ENCODE data around the gene CRTC1. TPM values are rescaled to one million over a fixed set of nuclear protein-coding genes. Genes with fewer than 3 reads are reported as not detected.

The CRTC1 gene
- total RNA-seq, 1 experiment from 2014 or later, result 19.0 TPM

DNA sequence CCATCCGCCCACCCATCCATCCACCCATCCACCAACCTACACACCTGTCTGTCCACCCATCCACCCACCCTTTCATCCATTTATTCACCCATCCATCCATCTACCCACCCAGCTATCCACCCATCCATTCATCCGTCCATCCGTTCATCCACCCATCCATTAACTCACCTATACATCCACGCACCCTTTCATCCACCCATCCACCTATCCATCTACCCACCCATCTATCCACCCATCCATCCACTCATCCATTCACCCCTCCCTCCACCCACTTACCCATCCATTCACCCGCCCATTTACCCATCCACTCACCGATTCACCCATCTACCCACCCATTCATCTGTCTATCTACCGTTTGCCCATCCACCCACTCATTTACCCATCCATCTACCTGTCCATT is 29.0 kb upstream of the CRTC1 start:
- no peak overlapping the region for H3K56ac ChIP-seq (ENCODE audit: insufficient read length, low read depth, low read length)
- H3K18ac ChIP-seq (ENCODE audit: insufficient read length, low read depth, low read length), result no peak overlapping the region
- no peak for TF ChIP-seq CTCF (conservative IDR thresholded peaks at IDR 0.05)
- no peaks in the 10 kb centered on the region for H4K20me1 ChIP-seq (ENCODE audit: control insufficient read depth, insufficient read depth, insufficient read length)
- no peak overlapping the region for H2BK120ac ChIP-seq (ENCODE audit: low read depth, low read length, poor library complexity, severe bottlenecking)
- no peak overlapping the region for H2BK12ac ChIP-seq (ENCODE audit: insufficient read length, low read depth, low read length)
- no peak overlapping the region for H3K23ac ChIP-seq (ENCODE audit: insufficient read length, low read depth, low read length)
- no peaks in the 10 kb centered on the region for H3K23me2 ChIP-seq (ENCODE audit: insufficient read length, low read depth, low read length, poor library complexity, severe bottlenecking)
- peaks cover 4% of the 10 kb centered on the region for H3K27me3 Mint-ChIP-seq (ENCODE audit: low read depth)
- H4K91ac ChIP-seq (ENCODE audit: insufficient read length, low read depth, low read length), result no peak overlapping the region
- no peak overlapping the region for H3K4ac ChIP-seq (ENCODE audit: low read depth, low read length)
- H3T11ph ChIP-seq (ENCODE audit: low read length), result no peak overlapping the region
- H3K36me3 Mint-ChIP-seq (ENCODE audit: insufficient read depth in 1 of 3, low read depth in 3 of 3), result peaks cover 0 to 2% (median 2%) of the 10 kb centered on the region in 3 experiments; a peak in 2 of 7 replicates
- H4K8ac ChIP-seq (replicated peaks; ENCODE audit: insufficient read length, low read depth, low read length), result no peak overlapping the region
- no peaks in the 10 kb centered on the region for H3K9me3 Mint-ChIP-seq
- H3K9me3 ChIP-seq (ENCODE audit: control insufficient read depth, low read depth, low read length), result no peaks in the 10 kb centered on the region
- no peaks in the 10 kb centered on the region for H3K79me1 ChIP-seq (ENCODE audit: insufficient read depth, low read depth, low read length, poor library complexity, severe bottlenecking)
- H3K4me3 Mint-ChIP-seq, result no peak overlapping the region
- H4K5ac ChIP-seq (ENCODE audit: insufficient read length, low read depth, low read length), result no peak overlapping the region
- H2BK20ac ChIP-seq (ENCODE audit: low read depth, low read length, poor library complexity, severe bottlenecking), result no peak overlapping the region
- no peak overlapping the region for H3K9ac ChIP-seq (ENCODE audit: extremely low read depth, insufficient read length, low read length)
- H3K27ac ChIP-seq (ENCODE audit: insufficient read length, low read depth, low read length), result no peak overlapping the region
- no peak overlapping the region; the same call in 1 of the 2 replicates for H3K14ac ChIP-seq (ENCODE audit: insufficient read depth, low read length)
- H2BK5ac ChIP-seq (ENCODE audit: insufficient read length, low read length), result no peak overlapping the region
- no peak overlapping the region for H3K4me2 ChIP-seq (ENCODE audit: insufficient read depth, insufficient read length, low read length)
- no peak overlapping the region for H3K27ac Mint-ChIP-seq
- H2AFZ ChIP-seq (ENCODE audit: low read length), result no peak overlapping the region
- no peak overlapping the region for H2BK15ac ChIP-seq (ENCODE audit: low read depth, low read length)
- H3K79me2 ChIP-seq (ENCODE audit: insufficient read depth, low read length), result no peaks in the 10 kb centered on the region
- WGBS (ENCODE audit: extremely low coverage, insufficient read length, low lambda C conversion rate), result 100% methylated on average over 5 of the region's 7 CpGs
- H3K4me1 ChIP-seq (ENCODE audit: insufficient read depth, low read length), result no peaks in the 10 kb centered on the region; the same call in 1 of the 2 replicates
- no peaks in the 10 kb centered on the region for H3K27me3 ChIP-seq (ENCODE audit: insufficient read depth, low read length)
- DNase-seq, result no peak
- H2AK5ac ChIP-seq (ENCODE audit: insufficient read length, low read length), result no peak overlapping the region
- H3K4me1 Mint-ChIP-seq, result peaks cover 36 to 46% of the 10 kb centered on the region in 2 experiments

Measured in H9 (cell line).